G401 (cell line): Measurements from ENCODE around the gene KIF13A. TPM values are rescaled to one million over a fixed set of nuclear protein-coding genes. Genes with fewer than 3 reads are reported as not detected.
"Not testable (repeated sequence)": the region's sequence is repeated elsewhere in the genome, so short reads cannot be mapped to it uniquely, and the experiment has no call there.

Source experiments
- DNase-seq: peaks from one replicate; pipeline ENCODE4 v3.0.0-alpha.2; 2015; ENCODE audit warnings: low spot score
- in situ Hi-C: cut with HindIII; loops from 2 replicates; pipeline ENCODE4 v1.10.0; 2016; ENCODE audit warnings: low sequenced_read_pairs, mixed read lengths
- total RNA-seq: library from RNA; depleted of rRNA; stranded (reverse); fragments of >200 nt; shearing (Covaris generic); gene quantifications from 2 replicates; pipeline ENCODE4 v1.2.3, GENCODE V29; 2014; rRNA removed

Gene KIF13A
- total RNA-seq, result 9.8 and 18.3 TPM in 2 replicates

DNA sequence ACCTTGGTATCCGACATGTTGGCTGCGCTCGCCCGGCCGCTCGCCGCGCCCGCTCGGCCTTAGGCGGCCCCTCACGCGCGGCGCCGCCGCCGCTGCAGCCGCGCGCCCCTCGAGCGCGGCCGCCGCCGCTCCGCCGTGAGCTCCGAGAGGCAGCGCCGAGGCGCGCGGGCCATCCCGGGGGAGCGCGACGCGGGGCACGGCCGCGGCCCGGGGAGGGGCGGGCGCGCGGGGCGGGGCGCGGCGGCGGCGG, at the start of gene KIF13A:
Gene KIF13A (minus strand): TSS at position 189 of the 250 bp plus-strand sequence. CDS start 172 bp downstream, at position 17.
- no peak for DNase-seq
- in situ Hi-C loops, result no loop called here

DNA sequence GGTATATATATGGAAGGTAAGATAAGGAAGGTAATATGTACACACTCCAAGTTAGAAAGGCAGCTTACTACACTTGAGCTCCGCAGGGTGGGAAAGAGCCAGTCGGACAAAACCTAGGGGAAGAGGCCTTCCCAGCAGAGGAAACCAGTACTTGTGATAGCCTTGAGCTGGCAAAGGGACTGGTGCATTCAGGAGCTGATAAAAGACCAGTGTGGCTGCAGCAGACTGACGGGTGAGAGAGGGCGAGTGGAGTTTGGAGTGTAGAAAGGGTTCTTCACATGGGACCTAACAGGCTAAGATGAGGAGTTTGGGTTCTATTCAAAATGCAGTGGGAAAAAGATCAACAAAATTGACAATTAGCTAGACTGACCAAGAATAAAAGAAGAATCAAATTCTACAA, 49.3 kb upstream of the KIF13A start:
- in situ Hi-C loops, result no loop called here
- DNase-seq, result no peak

DNA sequence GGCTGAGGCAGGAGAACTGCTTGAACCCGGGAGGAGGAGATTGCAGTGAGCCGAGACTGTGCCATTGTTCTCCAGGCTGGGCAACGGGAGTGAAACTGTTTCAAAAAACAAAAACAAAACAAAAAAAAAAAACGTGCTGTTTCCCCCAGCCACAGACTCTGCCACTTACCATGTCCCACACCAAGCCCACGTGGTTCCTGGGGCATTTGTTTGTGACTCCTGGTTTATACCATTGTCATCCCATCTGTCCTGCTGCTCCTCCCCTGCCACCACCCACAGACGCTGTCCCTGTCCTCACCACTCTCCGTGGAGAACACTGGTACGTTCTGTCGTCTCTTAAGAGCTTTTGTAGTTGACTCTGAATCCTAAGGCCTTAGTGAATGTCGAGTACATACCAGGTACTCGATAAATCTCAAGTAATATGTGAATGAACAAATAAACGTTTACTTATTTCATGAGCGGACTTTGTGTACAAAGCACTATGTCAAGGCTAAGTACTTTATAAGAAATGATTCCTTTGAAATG, 48.0 kb upstream of the KIF13A start:
- in situ Hi-C loops, result no loop called here
- no peak for DNase-seq

GRCh38 chr6:18034798-18035202, 47.4 kb upstream of the KIF13A start:
- in situ Hi-C loops, result no loop called here
- DNase-seq, result no peak

- DNase-seq, result no peak
- in situ Hi-C loops, result no loop called here
Measured at GRCh38 chr6:18031680-18032256, 44.3 kb upstream of the KIF13A start.

DNA sequence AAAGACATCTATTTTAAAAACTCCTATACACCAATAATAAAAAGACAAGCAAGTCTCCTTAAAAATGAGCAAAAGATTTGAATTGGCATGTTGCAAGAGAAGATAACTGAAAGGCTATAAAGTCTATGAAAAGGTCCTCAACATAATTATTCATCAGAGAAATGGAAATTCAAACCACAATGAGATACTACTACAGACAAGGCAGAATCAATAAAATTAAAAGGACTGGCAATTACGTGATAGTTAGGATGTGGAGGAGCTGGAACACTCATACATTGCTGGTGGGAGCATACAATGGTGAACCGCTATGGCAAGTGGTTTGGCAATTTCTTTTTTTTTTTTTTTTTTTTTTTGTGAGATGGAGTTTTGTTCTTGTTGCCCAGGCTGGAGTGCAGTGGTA, 43.8 kb upstream of the KIF13A start:
- DNase-seq, result no peak
- in situ Hi-C loops, result no loop called here

DNA sequence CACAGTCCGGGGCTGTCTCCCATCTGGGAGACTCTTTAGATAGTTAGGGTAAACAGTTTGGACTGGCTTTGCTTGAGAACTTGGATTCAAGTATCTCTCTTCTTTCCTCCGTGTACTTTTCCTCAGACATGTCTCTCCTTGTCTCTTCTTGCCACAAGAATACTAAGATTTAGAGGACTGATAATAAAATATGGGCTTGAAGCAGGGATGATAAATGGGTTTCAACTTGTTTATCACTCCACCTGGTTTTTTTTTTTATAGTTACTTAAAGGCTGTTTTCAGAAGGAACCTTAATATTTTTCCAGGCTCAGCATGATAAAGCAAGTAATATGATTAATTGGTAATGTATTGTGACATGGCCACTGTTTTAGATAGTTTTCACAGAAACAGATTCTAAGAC, 40.9 kb upstream of the KIF13A start:
- DNase-seq, result no peak
- in situ Hi-C loops, result no loop called here

DNA sequence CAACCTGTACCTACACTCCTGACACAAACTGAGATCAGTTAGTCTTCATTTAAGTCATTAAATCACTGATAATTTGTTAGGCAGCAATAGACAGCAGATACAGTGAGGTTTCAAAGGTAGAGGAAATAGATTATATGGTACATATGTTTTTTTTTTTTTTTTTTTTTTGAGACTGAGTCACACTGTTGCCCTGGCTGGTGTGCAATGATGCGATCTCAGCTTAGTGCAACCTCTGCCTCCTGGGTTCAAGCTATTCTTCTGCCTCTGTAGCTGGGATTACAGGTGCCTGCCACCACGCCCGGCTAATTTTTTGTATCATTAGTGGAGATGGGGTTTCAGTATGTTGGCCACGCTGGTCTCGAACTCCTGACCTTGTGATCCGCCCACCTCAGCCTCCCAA, 38.2 kb upstream of the KIF13A start:
- in situ Hi-C loops, result no loop called here
- DNase-seq, result no peak

DNA sequence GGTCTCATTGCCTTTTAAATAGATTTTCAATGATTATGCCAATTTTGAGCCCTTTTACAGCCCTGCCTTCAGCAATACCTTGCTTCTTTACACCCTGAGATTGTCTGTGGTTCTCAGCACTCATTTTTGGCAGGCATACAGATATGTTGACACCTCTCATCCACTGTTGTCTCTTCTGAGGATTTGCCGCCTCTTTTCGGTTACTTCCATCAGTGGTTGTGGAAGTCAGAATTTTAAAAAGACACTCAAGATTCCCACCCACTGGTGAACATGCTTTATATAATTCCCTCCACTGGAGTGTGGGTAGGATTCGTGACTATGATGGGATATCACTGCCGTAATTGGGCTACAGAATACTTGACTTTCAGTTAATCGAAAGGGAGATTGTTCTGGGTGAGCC, 37.4 kb upstream of the KIF13A start:
- DNase-seq, result no peak
- in situ Hi-C loops, result no loop called here

DNA sequence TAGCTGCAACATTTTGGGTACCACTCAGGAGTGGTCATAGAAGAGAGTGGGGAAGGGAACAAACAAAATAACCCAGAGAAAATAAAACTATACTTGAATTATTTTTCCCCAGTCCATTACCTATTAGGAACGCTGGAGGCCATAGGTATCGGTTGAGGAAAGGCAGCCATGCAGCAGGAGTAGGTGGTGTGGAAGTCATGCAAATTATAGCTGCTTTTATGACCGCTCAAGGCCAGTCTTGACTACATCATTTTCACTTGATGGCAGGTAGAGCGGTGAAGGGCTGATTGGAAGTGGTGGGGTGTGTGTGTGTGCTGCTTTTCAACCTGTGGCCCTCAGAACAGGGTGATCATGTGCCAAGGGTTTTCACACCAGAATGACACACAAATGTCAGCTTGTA, 36.5 kb upstream of the KIF13A start:
- DNase-seq, result no peak
- in situ Hi-C loops, result no loop called here

DNA sequence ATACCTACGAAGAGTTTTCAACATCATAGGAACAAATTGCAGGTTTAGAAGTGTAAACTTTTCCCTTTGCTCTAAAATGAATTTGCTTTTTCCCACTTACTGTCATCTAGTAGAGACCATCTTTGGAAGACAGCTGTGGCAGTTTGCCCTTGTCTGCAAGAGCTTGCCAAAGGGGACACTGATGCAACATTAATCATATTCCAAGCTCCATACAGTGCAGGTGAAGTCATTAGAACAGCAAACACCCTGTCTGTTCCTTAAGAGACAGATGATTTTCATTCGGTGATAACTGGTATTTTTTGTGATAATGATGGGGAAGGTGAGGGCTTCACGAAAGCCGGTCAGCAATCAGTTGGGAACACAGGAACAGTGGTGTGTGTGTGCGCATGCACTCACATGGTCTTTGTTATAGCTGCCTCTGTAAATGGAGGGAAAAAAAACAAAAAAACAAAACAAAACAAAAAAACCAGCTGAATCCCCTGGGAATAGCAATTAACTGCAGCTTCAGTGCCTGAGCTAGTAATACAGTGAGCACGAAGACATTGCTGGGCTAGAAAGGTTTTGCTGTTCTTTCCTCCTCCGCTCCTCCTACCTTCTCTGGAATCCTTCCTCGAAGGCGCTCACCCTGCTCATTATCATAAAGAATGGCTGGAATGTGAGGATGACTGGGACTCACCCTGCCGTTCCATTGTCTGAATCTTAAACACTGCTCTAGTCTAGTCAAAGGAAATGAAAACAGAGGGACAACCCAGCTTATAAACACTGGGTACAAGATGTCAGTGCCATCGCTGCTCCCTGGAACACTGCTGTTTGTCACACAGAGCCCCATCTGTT, 35.2 kb upstream of the KIF13A start:
- peak; percentile 80 for DNase-seq
- in situ Hi-C loops, result no loop called here

DNA sequence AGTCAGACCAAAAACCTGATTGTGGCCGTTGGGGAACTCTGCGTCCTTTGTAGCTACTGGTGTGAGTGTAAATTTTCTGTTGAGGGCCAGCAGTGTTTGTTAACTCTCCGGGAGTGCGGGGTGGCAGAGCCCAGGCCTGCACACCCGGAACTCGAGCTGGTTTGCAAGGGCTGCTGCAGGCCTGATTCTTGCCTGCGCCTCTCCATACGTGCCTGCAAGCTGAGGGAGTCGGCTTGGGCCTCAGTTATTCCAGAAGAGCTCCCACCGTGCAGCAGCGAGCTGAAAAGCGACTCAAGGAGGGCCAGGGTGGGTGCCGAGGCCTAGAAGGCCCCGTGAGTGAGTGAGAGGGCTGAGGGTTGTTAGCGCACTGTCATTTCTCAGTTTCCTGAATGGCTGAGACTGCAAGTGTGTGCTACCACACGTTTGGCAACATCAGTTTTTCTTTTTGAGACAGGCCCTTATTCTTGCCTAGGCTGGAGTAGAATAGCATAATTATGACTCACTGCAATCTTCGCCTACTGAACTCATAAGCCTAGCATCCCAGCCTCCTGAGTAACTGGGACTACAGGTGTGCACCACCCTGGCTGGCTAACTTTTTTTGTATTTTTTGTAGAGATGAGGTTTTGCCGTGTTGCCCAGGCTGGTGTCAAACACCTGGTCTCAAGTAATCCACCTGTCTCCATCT, 33.9 kb upstream of the KIF13A start:
- in situ Hi-C loops, result no loop called here
- DNase-seq, result no peak

GRCh38 chr6:18020545-18020944, 33.1 kb upstream of the KIF13A start:
- in situ Hi-C loops, DNase-seq: not testable (repeated sequence)

- in situ Hi-C loops, result no loop called here
Measured at GRCh38 chr6:18019539-18020534, 32.4 kb upstream of the KIF13A start.

GRCh38 chr6:18019133-18019532, 31.7 kb upstream of the KIF13A start:
- in situ Hi-C loops, DNase-seq: not testable (repeated sequence)

More at GRCh38 chr6:18019539-18020534, 32.4 kb upstream of the KIF13A start:
- no peak for DNase-seq

- in situ Hi-C loops, result no loop called here
- DNase-seq, result no peak
Measured at GRCh38 chr6:18016698-18017097, 29.3 kb upstream of the KIF13A start.

- in situ Hi-C loops, result no loop called here
- no peak for DNase-seq
Measured at GRCh38 chr6:18016133-18016532, 28.7 kb upstream of the KIF13A start.

DNA sequence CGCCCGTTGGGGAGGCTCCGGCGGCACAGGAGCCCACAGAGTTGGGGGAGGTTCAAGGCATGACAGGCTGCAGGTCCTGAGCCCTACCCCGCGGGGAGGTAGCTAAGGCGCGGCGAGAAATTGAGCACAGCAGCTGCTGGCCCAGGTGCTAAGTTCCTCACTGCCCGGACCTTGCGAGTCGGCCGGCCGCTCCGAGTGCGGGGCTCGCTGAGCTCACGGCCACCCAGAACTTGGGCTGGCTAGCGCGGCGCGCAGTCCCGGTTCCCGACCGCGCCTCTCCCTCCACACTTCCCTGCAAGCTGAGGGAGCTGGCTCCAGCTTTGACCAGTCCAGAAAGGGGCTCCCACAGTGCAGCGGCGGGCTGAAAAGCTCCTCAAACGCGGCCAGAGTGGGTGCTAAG, 23.9 kb upstream of the KIF13A start:
- DNase-seq, result no peak
- in situ Hi-C loops, result no loop called here

- in situ Hi-C loops, DNase-seq: not testable (repeated sequence)
Measured at GRCh38 chr6:18010540-18010939, 23.1 kb upstream of the KIF13A start.
